K562 (cell line): ENCODE measurements around the gene TNFRSF13B. TPM values are rescaled to one million over a fixed set of nuclear protein-coding genes. Genes with fewer than 3 reads are reported as not detected.
A peak's percentile ranks its signal among the peaks of the same experiment; 100 is the strongest.

Experiments used
- CTCF ChIP-seq, 3 experiments: IDR thresholded peaks in 2 of 3; conservative IDR thresholded peaks in 1 of 3; 2 replicates each; pipeline ENCODE4 v1.5.1; 2011 to 2012; ENCODE audit warnings: low read length in 3 of 3, mild to moderate bottlenecking in 3 of 3, control low read depth in 2 of 3, improper control_type of control experiment in 1 of 3, inconsistent platforms in 1 of 3, low read depth in 1 of 3, mixed read lengths in 1 of 3, moderate library complexity in 1 of 3; ENCODE audit not compliant: insufficient read depth in 2 of 3
- HNRNPL ChIP-seq: fragments of 200-400 bp; formaldehyde crosslinking; IDR thresholded peaks from 2 replicates; pipeline ENCODE4 v1.6.1; 2017; ENCODE audit warnings: low read depth, mild to moderate bottlenecking, low read length
- KAT2B ChIP-seq: IDR thresholded peaks from one replicate; pipeline ENCODE4 v1.6.1; 2012; ENCODE audit warnings: low read depth, mild to moderate bottlenecking, control low read depth, inconsistent platforms, low read length, moderate library complexity
- RAD21 ChIP-seq, 2 experiments: fragments of 250-450 bp in 1 of 2; fragments of 450-650 bp in 1 of 2; sonication (Bioruptor Pico) in 1 of 2; formaldehyde crosslinking in 1 of 2; IDR thresholded peaks in 1 of 2; conservative IDR thresholded peaks in 1 of 2; 2 replicates each; pipeline versions ENCODE4 v1.4.0 to v1.8.0; 2020 to 2022; ENCODE audit warnings: mild to moderate bottlenecking in 2 of 2, moderate library complexity in 1 of 2
- SRSF1 ChIP-seq: fragments of 200-400 bp; formaldehyde crosslinking; IDR thresholded peaks from 2 replicates; pipeline ENCODE4 v1.6.1; 2017; ENCODE audit warnings: mild to moderate bottlenecking, low read depth, low read length, moderate library complexity
- ZNF407 ChIP-seq: fragments of 450-650 bp; IDR thresholded peaks from 2 replicates; pipeline ENCODE4 v1.6.1; 2016; ENCODE audit warnings: low read depth
- polyA plus RNA-seq, 8 experiments: library from polyadenylated mRNA; depleted of rRNA in 4 of 8; stranded (reverse) in 5 of 8; unstranded in 3 of 8; fragments of >200 nt; fragmentation: Nextera tagmentation in 2 of 8; fragmentation: Illumina TruSeq in 1 of 8; extraction: Ambion mirVana in 2 of 8; extraction: Trizol in 1 of 8; gene quantifications; 2 replicates each; pipeline versions ENCODE4 v1.2.1 to v1.2.3, GENCODE V29; 2011 to 2014; ENCODE audit warnings: inconsistent platforms in 1 of 8, missing spikeins in 1 of 8
- total RNA-seq, 7 experiments: library from RNA; depleted of rRNA in 6 of 7; stranded (reverse); fragments of >200 nt in 6 of 7; fragmentation: Illumina TruSeq in 2 of 7; extraction: Trizol in 2 of 7; gene quantifications; 2 replicates each; pipeline versions ENCODE4 v1.2.1 to v1.2.3, GENCODE V29; 2011 to 2021; ENCODE audit warnings: low replicate concordance in 1 of 7
- TF ChIP-seq, protein P1 (sequence below): fragments of 450-650 bp; IDR thresholded peaks from 2 replicates; pipeline ENCODE4 v1.6.1; 2016; ENCODE audit warnings: antibody characterized with exemption

TNFRSF13B gene
- total and polyA plus RNA-seq, 9 of the 15 experiments (the other 6 are each of a cell fraction or from before 2014, with no cell fraction given), result not detected

GRCh38 chr17:16991349-16992009 is 19.6 kb upstream of the TNFRSF13B start (continued):
- no peak for TF ChIP-seq ZNF407
- no peak for TF ChIP-seq SRSF1
- peak in 1 of 2 experiments; percentile 50; a peak in 2 of 4 replicates for TF ChIP-seq RAD21 (CRISPR knock-in tag; conservative IDR thresholded peaks at IDR 0.05 in 1 of 2, IDR thresholded peaks at IDR 0.05 in 1 of 2)
- TF ChIP-seq, protein P1, sequence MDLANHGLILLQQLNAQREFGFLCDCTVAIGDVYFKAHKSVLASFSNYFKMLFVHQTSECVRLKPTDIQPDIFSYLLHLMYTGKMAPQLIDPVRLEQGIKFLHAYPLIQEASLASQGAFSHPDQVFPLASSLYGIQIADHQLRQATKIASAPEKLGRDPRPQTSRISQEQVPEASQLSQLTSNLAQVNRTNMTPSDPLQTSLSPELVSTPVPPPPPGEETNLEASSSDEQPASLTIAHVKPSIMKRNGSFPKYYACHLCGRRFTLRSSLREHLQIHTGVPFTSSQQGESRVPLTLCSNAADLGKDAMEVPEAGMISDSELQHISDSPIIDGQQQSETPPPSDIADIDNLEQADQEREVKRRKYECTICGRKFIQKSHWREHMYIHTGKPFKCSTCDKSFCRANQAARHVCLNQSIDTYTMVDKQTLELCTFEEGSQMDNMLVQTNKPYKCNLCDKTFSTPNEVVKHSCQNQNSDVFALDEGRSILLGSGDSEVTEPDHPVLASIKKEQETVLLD, result 0 out of 2 replicates have a peak, but pooled peaks have one; percentile 36
- no peak for TF ChIP-seq KAT2B
- peak; percentile 64 to 73 (median 65) for TF ChIP-seq CTCF (IDR thresholded peaks at IDR 0.05 in 2 of 3, conservative IDR thresholded peaks at IDR 0.05 in 1 of 3; ENCODE audit: insufficient read depth in 2 of 3, low read depth in 1 of 3, low read length in 3 of 3)
- TF ChIP-seq HNRNPL, result peak; percentile 31; the same call in 1 of the 2 replicates
